Measurements from ENCODE around the gene RUNX3. TPM values are rescaled to one million over a fixed set of nuclear protein-coding genes. Genes with fewer than 3 reads are reported as not detected.

The RUNX3 gene
- polyA plus RNA-seq, 1 experiment, result not detected

GRCh38 chr1:24897263-24898151 lies 32.6 kb downstream of the RUNX3 start:
- peaks cover 48% of the 10 kb centered on the region for H3K27me3 ChIP-seq (ENCODE audit: control insufficient read depth, insufficient read depth, low read length)
- H3K27ac ChIP-seq (ENCODE audit: low read depth, low read length), result no peak overlapping the region
- H3K4me3 ChIP-seq (ENCODE audit: low read depth, low read length), result no peak overlapping the region
- no peak for TF ChIP-seq CTCF (IDR thresholded peaks at IDR 0.05; ENCODE audit: low read depth, low read length)
- ChIA-PET CTCF (interaction anchor here (0.7 to 2.4 kb wide), 10 partner anchors 9 to 214 kb away, joined by 3 to 12 read pairs (median 4); no protein-coding TSS in a partner anchor), POLR2A (no interaction called here)
- H3K9me3 ChIP-seq (ENCODE audit: control insufficient read depth, insufficient read depth, low read length), result no peaks in the 10 kb centered on the region; the same call in 1 of the 2 replicates
- no peak for DNase-seq (ENCODE audit: low read depth, low spot score)

GRCh38 chr1:24896596-24897262 lies 33.3 kb downstream of the RUNX3 start:
- no peak overlapping the region for H3K27ac ChIP-seq (ENCODE audit: low read depth, low read length)
- ChIA-PET CTCF (interaction anchor here (1.0 to 2.1 kb wide), 3 partner anchors 9 to 208 kb away, joined by 3 to 12 read pairs (median 3); no protein-coding TSS in a partner anchor), POLR2A (no interaction called here)
- TF ChIP-seq CTCF (IDR thresholded peaks at IDR 0.05; ENCODE audit: low read depth, low read length), result no peak
- H3K27me3 ChIP-seq (ENCODE audit: control insufficient read depth, insufficient read depth, low read length), result peaks cover 45% of the 10 kb centered on the region
- H3K4me3 ChIP-seq (ENCODE audit: low read depth, low read length), result no peak overlapping the region
- peaks cover 5% of the 10 kb centered on the region for H3K9me3 ChIP-seq (ENCODE audit: control insufficient read depth, insufficient read depth, low read length)
- DNase-seq (ENCODE audit: low read depth, low spot score), result no peak

GRCh38 chr1:24896176-24896575 lies 33.9 kb downstream of the RUNX3 start:
- Histone ChIP-seq H3K9me3 (ENCODE audit: control insufficient read depth, insufficient read depth, low read length) (peaks cover 5% of the 10 kb centered on the region), H3K27me3 (ENCODE audit: control insufficient read depth, insufficient read depth, low read length) (peaks cover 40% of the 10 kb centered on the region), H3K27ac (ENCODE audit: low read depth, low read length) (no peak overlapping the region), H3K4me3 (ENCODE audit: low read depth, low read length) (no peak overlapping the region)
- no peak for TF ChIP-seq CTCF (IDR thresholded peaks at IDR 0.05; ENCODE audit: low read depth, low read length)
- ChIA-PET CTCF (interaction anchor here (1.5 kb wide), 1 partner anchor 208 kb away, joined by 3 read pairs; no protein-coding TSS in a partner anchor), POLR2A (no interaction called here)
- DNase-seq (ENCODE audit: low read depth, low spot score), result no peak

GRCh38 chr1:24895511-24895910 lies 34.6 kb downstream of the RUNX3 start:
- Histone ChIP-seq H3K27ac (ENCODE audit: low read depth, low read length) (no peak overlapping the region), H3K4me3 (ENCODE audit: low read depth, low read length) (no peak overlapping the region), H3K9me3 (ENCODE audit: control insufficient read depth, insufficient read depth, low read length) (peaks cover 5% of the 10 kb centered on the region), H3K27me3 (ENCODE audit: control insufficient read depth, insufficient read depth, low read length) (peaks cover 35% of the 10 kb centered on the region)
- DNase-seq (ENCODE audit: low read depth, low spot score), result no peak
- ChIA-PET CTCF (interaction anchor here (1.5 kb wide), 1 partner anchor 207 kb away, joined by 3 read pairs; no protein-coding TSS in a partner anchor), POLR2A (no interaction called here)
- TF ChIP-seq CTCF (IDR thresholded peaks at IDR 0.05; ENCODE audit: low read depth, low read length), result no peak

GRCh38 chr1:24894002-24894401 lies 36.1 kb downstream of the RUNX3 start:
- ChIA-PET CTCF (no interaction called here), POLR2A (no interaction called here)
- H3K4me3 ChIP-seq (ENCODE audit: low read depth, low read length), result no peak overlapping the region
- H3K9me3 ChIP-seq (ENCODE audit: control insufficient read depth, insufficient read depth, low read length), result peaks cover 5% of the 10 kb centered on the region
- TF ChIP-seq CTCF (IDR thresholded peaks at IDR 0.05; ENCODE audit: low read depth, low read length), result no peak
- no peak overlapping the region for H3K27ac ChIP-seq (ENCODE audit: low read depth, low read length)
- no peak for DNase-seq (ENCODE audit: low read depth, low spot score)
- peaks cover 36% of the 10 kb centered on the region for H3K27me3 ChIP-seq (ENCODE audit: control insufficient read depth, insufficient read depth, low read length)
